HG03097 (cell line): ENCODE measurements around the gene ENOPH1.
"Not testable (repeated sequence)": the region's sequence is repeated elsewhere in the genome, so short reads cannot be mapped to it uniquely, and the experiment has no call there.

Experiments used
- ATAC-seq: cut with Tn5 transposase; IDR thresholded peaks from one replicate; pipeline ENCODE4 v1.9.1; 2021; ENCODE audit not compliant: unreplicated experiment, low FRiP score

The ENOPH1 gene

GRCh38 chr4:82430193-82430963 is at the start of gene ENOPH1, which contains the start of gene HNRNPDL:
Gene ENOPH1, plus strand, starts transcription at chr4:82430590. Its CDS starts 240 bp downstream, at chr4:82430830.
Gene HNRNPDL, minus strand, starts transcription at chr4:82430462. Its CDS starts 772 bp downstream, at chr4:82429690.
- ATAC-seq: peak; percentile 72

- ATAC-seq: no peak
Measured at GRCh38 chr4:82380831-82381230, 49.6 kb upstream of the ENOPH1 start.

GRCh38 chr4:82381235-82381634 is 49.2 kb upstream of the ENOPH1 start:
- ATAC-seq: no peak

- ATAC-seq: no peak
Measured at GRCh38 chr4:82381661-82382296, 48.6 kb upstream of the ENOPH1 start.

- no peak for ATAC-seq
Measured at GRCh38 chr4:82382751-82383150, 47.6 kb upstream of the ENOPH1 start.

DNA sequence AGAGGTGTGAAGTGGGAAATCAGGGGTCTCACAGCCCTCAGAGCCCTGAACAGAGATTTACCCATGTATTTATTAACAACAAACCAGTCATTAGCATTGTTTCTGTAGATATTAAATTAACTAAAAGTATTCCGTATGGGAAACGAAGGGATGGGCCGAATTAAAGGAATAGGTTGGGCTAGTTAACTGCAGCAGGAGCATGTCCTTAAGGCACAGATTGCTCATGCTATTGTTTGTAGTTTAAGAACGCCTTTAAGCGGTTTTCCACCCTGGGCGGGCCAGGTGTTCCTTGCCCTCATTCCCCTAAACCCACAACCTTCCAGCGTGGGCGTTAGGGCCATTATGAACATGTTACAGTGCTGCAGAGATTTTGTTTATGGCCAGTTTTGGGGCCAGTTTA is 44.1 kb upstream of the ENOPH1 start:
- not testable (repeated sequence) for ATAC-seq

DNA sequence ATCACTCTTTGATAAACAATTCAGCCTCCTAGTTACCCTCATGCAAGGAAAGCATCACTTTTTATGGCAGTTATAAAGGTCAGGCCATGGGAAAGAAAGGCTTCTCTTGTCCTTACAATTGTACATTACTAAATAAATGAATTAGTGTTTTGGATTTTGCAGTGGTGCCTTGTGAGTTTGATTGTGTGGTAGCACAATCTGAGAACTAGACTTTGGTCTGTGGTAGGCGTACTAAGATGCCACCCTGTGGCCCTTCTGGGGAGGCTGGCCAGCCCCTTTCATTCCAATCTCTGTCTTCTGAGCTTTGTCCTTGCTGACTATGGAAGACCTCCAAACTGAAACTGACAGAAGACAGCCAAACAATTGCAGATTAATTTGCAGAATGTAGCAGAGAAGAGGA is 42.0 kb upstream of the ENOPH1 start:
- ATAC-seq: no peak

- not testable (repeated sequence) for ATAC-seq
Measured at GRCh38 chr4:82390061-82390460, 40.3 kb upstream of the ENOPH1 start.

DNA sequence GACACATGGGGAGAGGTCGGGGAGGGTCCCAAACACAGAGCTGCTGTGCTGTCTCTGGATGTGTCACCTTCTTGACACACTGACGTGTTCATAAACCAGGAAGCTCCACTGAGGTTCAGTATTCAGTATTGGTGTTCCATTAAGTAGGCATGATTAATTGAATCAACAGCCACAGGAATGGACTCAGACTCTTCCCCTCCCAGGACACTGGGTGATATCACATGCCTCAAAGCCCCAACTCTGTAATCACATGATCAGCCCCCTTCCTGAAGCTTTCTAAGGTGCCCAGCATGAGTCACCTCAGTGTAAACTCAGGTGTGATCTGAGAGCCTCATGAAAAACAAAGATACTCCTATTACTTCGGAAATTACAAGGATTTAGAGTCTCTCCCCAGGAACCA is 35.5 kb upstream of the ENOPH1 start:
- no peak for ATAC-seq

DNA sequence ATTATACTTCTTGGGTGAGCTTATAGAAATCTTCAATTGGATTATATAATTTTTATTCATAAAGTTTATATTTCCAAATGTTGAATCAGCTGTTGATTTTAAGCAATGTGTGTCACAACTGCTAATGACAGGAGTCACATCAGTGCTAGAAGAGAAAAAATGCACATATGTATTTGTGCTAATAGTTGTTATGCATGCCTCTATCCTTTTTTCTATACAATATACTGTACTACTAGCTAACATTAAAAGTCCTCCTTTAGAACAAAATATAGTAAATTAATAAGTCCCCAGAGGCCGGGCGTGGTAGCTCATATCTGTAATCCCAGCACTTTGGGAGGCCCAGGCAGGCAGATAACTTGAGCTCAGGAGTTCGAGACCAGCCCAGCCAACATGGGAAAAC is 32.9 kb upstream of the ENOPH1 start:
- ATAC-seq: no peak

DNA sequence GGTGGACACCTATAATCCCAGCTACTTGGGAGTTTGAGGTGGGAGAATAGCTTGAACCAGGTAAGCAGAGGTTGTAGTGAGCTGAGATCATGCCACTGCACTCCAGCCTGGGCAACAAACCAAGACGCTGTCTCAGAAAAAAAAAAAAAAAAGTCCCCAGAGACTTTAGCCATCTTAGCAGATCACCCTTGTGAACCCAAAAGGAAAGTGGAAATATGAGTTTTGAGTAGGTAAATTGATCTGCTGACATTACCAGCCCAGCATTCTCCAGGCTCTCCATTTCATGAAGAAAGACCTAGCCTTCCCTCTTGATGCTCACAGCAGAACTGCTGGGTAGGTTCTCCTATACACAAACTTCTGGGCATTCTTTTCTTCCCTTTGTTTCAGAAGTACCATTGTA is 32.1 kb upstream of the ENOPH1 start:
- no peak for ATAC-seq

DNA sequence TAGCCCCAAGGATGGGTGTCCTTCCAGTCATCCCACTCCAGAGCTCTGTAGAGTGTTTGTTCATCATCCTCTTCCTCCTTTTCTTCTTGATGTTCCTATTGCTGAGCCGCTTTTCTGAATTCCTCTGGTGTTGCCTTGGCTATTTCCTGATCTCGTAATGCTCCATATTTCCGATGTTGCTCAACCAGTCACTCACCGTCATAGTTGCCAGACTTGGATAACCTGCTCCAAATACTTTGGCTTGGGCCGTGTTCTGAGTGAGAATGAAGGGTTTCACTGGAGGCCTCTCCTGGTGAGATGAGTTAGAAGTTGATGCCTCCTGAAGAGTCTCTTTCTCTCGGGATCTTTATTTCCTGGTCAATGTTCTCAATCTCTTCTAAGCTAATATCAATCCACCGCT is 28.8 kb upstream of the ENOPH1 start:
- no peak for ATAC-seq

DNA sequence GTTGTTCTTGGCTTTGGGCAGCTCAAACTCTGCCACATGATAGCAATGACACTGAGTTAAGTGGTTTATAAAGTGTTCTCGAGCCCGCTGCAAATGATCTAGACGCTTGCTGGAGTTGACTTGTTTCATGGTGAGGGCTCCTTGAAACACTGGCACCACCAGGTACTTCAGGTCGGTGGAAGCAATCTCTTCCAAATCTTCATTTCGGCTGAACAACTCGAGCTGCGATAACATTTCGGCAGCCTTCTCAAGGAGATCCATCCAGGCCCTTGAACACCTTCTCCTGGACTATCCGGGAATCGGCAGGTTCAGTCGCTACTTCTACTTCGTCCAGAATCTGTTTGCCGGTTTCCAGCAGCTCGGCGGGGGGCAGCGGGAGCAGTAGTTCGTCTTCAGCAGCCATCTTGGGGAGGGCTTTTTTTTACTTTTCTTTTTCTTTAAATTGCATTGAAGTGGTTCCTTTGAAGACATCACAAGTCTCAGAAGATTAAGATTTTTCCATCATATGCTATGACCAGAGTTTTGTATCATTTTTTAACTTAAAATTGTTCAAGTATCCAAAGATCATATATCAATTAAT is 28.1 kb upstream of the ENOPH1 start:
- ATAC-seq: no peak

DNA sequence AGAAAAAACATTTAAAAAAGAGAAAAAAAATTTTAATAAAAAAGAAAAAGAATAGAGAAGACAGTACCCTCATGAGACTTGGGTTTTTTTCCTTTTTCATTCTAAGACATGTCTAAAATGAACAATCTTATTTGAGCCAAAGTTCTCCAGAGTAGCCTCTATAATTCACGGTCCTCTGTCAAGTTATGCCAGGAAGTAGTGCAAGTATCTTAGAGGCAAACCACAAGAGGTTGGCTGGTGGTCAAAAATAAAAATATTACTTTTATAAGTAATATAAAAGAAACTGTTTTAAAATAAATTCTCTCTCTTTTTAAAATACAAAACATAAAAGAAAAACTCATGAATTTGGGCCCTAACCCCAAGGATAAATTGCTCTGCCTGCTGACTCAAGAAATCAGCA is 26.7 kb upstream of the ENOPH1 start:
- ATAC-seq: no peak

DNA sequence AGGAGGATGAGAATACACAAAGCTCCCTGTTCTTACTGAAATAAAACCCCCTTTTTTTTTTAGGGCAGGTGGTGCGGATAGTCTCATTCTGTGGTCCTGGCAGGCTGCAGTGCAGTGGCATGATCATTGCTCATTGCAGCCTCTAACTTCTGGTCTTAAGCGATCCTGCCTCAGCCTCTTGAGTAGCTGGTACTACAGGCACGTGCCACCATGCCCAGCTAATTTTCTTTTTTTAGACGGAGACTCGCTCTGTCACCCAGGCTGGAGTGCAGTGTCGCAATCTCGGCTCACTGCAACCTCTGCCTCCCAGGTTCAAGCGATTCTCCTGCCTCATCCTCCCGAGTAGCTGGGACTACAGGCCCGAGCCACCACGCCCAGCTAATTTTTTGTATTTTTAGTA is 15.3 kb upstream of the ENOPH1 start:
- ATAC-seq: not testable (repeated sequence)

DNA sequence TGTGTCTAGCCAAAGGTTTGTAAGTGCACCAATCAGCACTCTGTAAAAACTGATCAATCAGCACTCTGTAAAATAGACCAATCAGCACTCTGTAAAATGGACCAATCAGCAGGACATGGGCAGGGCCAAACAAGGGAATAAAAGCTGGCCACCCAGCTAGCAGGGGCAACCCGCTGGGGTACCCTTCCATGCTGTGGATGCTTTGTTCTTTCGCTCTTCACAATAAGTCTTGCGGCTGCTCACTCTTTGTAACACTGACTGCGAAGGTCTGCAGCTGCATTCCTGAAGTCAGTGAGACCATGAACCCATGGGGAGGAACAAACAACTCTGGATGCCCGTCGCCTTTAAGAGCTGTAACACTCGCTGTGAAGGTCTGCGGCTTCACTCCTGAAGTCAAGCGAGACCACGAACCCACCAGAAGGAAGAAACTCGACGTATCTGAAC is 14.4 kb upstream of the ENOPH1 start:
- ATAC-seq: no peak

DNA sequence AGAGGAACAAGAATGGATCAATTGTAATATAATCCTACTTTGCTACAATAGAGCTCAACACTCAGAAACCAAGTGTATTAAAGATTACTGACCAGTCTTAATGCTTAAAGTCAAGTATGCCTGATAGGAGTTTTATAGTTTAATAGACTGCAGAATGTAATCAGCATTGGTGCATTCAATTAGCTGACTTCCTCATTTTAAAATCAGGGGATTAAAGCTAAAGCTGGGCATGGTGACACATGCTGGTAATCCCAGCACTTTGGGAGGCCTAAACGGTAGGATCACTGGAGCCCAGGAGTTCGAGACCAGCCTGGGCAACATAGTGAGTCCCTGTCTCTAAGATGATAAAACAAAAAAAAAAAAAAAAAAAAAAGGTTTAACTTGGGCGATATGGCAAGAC is 10.9 kb upstream of the ENOPH1 start:
- ATAC-seq: no peak

DNA sequence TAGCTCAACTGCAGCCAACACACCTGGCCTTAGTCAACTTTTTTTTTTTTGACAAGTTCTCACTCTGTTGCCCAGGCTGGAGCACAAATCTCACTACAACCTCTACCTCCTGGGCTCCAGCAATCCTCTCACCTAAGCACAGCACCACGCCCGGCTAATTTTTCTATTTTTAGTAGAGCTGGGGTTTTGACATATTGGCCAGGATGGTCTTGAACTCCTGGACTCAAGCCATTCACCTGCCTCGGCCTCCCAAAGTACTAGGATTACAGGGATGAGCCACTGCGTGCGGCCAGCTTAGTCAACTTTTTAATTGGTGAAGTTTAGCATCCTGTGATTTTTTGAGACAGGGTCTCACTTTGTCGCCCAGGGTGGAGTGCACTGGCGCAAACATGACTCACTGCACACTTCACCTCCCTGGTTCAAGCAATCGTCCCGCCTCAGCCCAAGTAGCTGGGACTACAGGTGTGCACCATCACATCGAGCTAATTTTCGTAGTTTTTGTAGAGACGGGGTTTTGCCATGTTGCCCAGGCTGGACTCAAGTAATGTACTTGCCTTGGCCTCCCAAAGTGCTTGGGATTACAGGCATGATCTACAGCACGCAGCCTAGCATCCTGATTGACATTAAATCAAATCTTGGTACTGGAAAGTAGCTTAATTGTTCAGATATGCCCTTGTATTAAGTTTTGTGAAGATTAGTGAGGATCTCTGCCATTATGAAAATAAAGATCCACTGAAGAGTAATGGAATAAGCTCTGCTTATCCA is 8.4 kb upstream of the ENOPH1 start:
- ATAC-seq: no peak

DNA sequence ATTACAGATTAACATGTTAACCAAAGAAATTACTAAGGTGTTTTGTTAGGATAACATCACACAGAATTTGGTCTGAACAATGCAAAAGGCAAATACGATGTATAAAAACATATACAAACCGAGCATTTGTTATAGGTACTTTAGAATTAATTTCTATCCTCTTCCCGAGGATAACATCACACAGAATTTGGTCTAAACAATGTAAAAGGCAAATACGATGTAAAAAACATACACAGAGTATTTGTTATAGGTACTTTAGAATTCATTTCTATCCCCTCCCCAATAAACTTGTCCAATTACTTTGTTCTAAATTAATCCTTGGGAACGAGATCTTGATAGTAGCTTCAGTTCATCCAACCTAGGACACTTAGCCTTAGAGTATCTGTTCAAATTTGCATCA is 7.8 kb upstream of the ENOPH1 start:
- no peak for ATAC-seq

- no peak for ATAC-seq
Measured at GRCh38 chr4:82423245-82424054, 6.9 kb upstream of the ENOPH1 start.
